Stimulated activated CD8-positive, alpha-beta memory T cell treated with anti-CD3 and anti-CD28 coated beads, Interleukin-12 subunit alpha, Interleukin-12 subunit beta, amount 100 ng/mL, for 24 hours (primary cell): ENCODE measurements around the gene PDE2A.

ENCODE experiments used
- DNase-seq: peaks from one replicate; pipeline ENCODE4 v3.0.0-alpha.2; 2020; ENCODE audit errors: extremely low read depth

PDE2A gene

DNA sequence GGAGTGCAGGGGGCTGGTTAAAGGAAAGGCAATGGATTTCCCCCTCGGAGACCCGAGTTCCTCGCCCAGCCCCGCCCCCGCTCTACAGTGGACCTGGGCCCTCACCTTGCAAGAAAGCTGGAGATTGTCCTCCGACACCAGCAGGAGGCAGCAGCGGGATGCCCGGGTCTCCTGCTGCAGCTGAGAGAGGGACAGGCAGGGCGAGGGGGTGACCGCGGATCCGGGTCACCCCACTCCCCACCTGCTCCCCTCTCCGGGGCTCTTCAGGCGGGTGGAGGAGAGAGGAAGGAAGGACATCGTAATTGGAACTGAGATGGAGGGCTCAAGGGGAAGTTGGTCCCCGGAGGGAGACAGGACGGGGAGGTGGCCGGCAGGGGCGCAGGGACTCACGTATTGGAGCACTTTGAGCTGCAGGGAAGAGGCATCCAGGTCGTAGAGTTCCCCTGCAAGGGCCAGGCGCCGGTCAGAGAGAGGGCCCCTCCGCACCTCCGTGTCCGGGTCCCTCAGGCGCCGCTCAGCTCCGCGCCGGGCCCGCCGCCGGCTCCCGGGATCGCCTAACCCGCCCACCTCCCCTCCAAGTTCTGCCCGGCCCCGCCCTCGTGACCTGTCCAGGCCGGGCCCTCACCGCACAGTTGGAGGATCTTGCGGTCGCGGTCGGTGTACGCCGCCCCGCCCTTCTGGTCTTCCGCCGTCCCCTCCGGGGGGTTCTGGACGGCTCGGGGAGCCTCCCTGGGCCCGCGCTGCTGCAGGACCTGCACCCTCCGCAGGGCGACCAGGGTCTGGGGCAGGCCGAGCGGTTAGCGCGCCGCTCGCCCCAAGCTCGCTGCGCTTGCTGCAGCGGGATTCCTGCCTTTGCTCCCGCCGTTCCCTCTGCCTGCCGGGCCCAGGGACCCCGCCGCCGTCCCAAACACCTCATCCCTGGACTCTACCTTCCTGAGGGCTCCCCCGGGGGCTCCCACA lies 84.1 kb downstream of the PDE2A start:
- DNase-seq = no peak

DNA sequence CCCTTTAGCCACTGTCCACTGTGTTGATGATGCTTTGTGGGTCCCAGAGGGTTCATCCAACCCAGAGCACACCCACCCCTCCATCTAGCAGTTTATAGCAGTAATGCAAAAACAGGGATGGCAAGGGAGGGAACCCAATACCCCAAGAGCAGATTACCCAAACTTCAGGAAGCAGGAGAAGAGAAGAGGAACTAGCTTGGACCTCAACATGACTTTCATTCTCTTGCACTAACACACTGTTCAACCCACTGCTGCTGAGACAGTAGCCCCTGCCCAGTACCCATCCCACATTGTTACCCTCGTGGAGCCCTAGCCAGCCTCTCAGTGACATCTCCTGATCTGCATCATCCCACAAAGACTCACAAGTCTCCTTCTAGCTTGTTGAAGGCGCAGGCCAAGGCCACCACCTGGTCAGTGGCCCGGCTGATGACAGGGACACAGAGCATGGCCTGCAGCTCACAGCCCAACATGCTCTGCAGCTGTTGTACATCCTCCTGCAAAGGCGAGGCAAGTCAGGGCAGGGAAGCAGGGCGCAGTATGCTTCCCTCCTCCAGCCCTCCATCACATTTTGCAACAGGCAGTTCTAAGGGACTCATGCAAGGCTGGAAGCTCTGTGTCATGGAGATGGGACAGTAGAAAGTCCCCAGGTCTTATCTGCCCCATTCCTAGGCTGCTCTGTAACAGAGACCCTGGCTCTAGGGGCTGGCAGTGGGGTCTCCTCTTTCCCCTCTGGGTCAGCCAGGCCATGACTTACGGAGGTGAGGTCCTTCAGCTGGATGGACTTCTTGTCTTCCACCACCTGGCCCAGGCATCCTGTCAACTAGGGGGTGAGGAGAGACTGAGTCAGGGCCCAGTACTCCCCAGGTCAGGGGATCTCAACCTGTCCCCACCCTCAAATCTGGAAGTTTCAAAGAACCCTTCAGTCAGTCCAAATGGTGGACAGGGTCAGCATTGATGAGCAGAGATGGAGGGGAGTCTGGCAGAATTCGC lies 85.5 kb downstream of the PDE2A start:
- DNase-seq = no peak

DNA sequence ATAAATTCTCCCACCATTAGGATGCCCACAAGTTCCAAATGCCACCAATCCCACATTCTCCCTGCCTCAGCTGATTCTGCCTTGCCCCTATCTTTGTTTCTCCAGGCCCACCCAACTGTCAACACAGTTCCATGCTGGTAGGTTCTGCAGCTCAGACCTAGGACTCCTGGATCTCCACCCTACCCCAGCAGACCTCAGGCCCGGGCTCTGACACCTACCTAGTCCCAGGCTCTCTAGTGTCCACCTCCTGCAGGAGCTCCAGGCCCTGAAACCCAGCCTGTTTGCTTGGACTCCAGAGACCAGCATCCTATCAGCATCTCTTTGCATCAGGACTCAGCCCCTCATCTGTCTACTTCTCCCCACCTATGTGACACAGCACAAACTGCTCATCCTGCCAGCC lies 86.5 kb downstream of the PDE2A start:
- DNase-seq = no peak

DNA sequence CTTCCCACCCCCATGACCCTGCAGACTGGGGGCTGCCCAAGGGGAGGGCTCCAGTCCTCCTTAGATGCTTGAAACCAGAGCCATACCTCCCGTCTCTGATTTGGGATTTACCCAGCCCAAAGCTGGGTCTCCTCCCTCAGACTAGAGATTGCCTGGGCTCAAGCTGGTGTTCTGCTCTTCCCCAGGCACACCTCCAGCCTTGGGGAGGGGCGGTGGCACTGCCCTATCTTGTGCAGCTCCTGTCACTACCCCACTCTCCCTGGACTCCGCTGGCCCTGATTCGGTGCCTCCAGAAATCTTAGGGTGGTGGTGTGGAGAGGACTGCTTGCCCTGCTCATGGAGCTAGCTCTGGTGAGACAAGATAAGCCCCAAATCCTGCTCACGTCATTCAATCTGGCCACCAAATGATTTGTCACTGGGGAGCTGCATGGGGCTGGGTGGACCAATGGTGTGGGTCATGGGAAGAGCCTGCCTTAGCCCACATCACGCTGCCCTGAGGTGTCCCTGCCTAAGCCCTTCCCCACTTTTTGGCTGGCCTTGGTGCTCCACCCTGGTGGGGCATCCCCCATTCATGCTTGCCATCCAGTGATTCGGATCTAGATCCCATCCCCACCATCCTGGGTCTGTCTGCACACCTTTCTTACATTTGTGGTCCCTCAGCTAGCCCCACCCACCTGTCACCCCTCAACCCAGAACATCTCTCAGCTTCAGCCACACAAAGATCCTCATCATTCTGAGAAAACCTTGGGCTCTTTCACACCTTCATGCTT lies 87.7 kb downstream of the PDE2A start:
- DNase-seq = no peak

DNA sequence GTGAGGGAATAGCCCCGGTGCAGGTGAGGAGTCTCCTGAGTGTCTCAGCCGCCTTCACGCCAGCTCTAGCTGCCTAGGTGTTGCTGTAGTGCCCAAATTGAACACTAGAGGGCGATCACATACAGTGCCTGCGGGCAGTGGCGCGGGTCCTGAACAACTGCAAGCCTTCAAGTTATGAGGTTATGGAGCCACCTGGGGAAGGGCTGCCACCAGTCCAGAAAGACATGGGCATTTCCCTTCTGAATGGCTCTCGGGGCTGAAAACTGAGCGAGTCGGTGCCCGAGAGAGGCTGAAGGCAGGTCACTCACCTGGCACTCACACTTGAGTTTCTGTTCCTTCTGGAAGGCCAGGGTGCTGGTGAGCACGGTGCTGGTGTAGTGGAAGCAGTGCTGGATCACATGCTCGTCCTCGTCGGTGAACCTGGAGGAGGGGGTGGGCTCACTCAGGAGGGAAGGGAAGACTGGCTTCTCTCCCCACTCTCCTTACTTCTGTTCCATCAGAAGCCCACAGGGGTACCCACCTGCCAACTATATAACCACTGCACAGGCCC lies 88.4 kb downstream of the PDE2A start:
- no peak for DNase-seq

DNA sequence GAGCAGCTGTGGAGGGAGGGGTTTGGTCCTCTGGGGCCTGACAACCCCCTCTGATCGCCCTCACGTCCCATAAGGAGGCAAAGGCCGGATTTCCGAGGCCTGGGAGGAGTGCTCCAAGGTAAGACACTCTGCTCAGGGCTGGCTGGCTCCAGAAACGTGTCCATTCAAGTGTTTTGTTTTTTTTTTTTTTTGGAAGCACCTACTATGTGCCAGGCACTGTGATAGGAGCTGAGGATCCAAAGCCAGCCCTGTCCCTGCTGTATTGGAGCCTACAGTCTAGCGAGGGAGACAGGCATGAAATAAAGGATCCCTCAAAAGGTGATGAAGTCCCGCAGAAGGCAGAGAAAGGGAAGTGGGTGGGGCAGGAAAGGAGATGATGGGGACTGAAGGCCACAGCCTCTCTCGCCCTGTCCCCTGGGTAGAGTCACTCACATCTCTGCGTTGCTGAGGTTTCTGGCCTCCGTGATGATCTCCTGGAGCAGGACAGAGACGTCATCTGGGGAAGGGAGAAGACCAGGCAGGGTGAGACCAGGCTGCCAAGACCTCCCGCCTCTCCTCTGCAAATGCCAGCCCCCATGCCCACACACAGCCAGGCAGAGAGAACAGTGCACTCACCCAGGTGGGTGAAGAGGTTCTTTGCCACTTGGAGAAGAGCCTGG lies 89.2 kb downstream of the PDE2A start:
- no peak for DNase-seq

DNA sequence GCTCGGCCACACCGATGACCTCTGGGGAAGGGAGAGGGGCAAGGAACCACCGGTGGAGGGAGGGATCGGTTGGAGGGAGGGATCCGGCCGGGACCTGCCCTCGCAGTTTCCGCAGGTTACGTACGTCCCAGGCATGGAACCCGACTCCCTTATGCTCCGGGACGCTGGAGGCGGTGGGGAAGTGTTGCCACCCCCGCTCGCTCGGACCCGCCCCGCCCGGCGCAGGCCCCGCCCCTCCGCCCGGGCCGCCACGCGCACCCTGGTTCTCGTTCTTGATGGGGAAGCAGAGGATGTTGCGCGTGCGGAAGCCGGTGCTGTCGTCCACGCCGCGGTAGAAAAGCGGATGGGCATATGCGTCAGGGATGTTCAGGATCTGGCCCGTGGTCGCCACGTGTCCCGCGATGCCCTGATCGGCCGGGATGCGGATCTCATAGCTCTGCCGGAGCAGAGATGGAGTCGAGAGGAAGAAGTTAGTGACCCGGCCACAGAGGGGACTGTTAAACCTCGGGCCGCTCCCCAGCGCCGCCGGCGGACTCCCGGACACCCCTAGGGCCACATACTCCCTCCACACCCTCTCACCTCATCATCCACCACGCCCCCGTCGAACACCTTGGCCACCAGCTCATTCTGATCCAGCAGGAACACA lies 89.8 kb downstream of the PDE2A start:
- DNase-seq = no peak

DNA sequence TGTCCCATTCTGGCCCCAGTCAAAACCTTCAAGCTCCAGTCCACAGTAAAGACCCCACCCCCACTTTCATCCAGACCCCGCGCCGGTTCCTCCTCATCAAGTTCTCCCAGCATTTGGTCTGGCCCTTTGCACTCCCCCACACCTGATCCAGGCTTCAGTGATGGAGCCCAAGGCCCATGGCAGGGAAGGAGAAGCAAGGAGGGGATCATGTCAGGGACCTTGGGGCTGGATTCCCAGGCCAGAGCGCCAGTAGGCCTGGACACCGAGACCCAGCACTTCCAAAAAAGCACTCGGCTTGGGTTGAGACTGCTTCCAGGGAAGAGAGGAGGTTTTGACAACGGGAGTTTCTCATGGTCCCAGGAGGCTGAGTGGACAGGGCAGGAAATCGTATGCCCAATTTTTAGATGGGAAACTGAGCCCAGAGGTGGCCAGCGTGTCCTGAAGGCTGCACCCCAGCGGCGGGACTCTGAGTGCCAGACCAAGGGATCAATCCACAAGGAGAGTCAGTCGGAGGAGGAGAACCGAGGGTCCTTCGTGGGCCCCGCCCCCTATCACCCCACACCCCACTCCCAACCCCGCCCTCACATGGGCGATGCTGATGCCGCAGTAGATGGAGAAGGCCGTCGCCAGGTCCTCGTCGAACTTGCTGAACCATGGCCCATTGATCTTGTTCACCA lies 90.5 kb downstream of the PDE2A start:
- DNase-seq = no peak

DNA sequence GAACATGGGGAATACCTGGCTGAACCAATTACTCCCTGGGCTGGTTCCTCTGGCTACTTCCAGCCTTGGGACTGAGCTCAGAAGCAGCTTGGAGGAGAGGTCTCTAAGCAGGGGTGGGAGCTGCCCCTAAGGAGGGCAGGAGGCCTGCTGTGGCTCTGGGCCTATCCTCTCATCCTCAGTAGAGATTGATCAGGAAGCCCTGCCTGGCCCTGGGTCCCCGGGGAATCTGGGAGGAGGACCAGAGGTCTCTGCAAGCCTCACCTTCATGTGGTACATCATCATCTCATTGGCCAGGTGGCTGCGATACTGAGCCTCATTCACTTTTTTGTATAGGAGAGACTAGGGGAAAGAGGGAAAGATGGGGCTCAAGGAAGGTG lies 91.1 kb downstream of the PDE2A start:
- no peak for DNase-seq

DNA sequence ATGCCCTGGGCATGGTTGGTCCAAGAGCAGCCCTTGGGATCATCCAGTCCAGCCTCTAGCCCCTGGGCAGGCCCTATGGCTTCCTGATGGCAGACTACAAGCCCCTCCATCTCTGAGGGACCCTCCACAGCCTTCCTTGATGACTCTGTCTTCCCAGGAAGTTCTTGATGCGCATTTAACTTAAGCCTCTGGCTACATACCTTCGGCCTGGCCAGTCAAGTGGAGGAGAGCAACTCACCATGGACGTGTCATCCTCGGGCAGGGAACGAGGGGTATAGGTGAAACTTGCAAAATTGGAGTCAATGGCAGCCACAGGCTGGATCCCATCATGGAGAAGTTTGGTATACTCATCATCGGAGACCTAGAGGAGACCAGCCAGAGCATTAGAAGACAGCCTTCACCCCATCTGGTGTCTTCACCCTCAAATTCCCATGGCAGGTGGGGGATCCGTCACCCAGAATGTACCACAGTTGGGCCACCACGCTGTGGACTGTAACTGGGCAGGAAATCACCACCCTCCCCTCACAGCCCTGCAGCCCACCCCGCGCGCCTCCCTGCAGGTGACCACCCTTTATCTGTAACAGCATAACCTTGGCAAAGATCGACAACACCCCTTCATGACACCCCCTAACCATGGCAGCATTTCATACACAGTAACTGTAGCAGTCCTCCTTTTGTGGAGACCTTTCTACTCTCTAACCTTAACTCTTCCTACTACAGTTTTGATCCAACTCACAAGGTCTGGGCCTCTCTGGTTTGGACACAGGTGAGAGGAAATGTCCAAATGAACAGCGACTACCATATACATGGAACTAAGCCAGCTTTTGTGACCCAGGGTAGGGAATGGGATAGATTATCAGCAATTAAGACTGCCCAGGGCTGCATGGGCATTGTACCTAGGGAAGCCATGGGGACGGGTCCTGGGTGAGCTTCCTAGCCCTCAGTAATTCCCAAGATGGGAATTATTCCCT lies 91.7 kb downstream of the PDE2A start:
- no peak for DNase-seq

DNA sequence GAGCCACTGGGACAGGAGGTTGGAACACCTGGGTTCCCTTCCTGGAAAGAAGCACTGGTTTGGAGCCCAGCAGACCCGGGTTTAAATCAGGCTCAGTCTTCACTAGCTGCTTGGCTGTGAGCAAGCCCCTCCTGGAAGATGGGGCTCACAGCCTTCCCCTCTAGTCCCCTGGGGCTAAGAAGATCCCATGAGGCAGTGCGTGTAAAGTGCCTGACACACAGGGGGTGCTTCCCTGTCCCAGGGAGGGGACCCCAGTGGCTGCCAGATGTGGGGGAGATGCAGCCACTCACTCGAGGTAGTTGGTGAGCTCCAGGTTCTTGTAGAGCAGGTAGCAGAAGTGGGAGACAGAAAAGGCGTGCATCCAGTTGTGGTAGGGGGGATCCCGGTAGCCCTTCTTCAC lies 93.2 kb downstream of the PDE2A start:
- DNase-seq = no peak

DNA sequence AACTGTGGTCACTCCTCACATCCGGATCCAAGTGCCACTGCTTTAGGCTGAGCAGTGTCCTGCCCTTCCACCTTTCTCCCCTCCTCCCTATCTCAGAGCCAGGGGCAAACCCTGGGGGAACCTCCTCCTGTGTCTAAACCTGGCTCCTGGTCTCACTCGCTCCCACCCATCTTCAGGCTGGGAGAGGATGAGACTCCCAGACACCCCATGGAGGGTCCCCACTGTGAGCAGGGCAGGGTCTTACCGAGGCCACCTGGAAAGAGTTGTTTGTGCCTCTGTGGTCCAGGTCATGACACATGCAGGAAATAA lies 93.6 kb downstream of the PDE2A start:
- DNase-seq = no peak

DNA sequence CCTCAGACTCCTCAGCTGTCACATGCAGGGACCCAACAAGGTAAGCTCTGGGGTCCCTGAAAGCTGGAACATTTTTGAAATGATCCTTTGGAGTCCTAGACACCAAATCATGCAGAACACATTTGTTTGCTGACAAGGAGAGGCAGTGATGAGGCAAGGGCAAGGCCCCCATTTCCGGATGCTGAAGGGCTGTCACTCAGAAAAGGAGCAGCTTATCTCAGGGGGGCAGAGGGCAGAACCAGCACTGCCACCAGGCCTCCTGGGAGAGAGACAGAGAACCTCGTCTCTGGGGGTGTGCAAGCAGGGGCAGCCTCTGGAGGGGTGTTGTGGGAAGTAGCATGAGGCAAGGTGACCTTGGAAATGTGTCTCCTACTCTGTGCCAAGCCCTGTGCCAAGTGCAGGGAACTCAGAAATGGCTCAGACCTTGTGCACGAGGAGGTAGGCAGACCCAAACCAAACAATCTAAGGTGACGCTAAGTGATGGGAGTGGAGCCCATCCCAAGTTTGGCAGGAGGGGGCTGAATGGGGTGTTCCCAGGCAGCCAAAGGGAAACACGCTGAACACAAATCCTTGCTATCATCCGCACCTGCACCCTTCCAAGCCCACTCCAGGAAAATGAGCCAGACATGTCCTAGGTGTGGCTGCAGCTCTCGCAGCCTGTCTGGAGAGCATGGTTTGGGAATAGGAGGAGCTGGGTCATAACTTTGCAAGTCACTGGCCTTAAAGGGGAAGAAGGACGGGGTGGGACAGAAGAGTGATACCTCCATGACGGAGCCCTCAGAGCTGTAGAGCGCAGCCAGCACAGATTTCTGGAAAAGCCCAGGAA lies 94.2 kb downstream of the PDE2A start:
- no peak for DNase-seq

DNA sequence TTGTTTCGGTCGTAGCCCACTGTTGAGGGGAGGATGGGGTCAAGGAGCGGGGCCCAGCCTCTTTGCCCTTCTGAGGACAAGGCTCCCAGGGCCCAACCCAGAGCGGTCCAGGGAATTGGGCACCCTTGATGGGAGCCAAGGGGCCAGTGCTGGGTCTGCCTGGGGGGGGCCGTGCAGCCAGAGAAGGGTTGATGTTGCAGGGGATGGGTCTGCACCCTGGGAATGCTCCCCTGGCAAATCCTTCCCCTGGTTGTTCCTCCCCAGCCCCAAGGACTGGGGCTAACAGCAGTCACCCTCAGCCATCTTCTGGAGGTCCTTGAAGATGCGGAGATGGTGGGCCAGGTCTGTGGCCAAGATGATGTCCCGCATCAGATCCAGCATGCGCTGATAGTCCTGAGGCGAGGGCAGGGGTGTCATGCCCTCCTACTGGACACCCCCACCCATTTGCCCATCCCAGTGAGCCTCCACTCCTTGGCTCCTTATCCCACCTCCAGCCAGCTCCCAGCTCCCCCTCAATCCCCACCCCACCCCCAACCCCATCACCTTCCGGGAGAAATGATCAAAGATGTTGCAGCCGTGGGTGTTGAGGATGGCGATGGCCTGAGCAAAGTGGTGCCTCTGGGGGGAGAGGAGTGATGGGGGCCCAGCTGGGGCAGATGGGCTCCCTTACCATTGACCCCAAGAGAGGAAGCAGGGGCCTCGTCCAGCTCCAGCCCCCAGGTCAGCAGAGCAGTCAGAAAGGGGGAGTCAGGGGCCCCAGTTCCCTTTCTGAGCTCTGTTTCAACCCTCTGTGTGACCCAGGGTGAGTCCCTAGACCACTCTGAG lies 95.0 kb downstream of the PDE2A start:
- no peak for DNase-seq

DNA sequence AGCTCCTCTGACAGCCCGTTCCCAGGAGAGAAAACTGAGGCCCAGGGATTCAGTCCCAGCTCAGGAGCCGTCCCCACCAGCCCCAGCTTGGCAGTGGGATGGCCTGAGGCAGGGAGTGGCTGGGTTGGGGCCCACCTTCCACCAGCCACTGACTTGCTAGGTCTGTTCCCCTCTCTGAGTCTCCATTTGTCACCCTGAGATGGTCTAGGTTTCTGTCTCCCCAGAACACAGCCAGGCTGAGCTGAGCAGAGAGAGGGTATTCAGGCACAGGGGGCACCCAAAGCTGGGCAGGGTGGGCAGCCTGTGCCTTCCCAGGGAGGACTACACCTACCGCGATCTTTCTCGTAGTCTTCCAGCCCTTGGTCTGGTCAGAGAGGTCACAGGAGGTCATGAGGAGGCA lies 95.7 kb downstream of the PDE2A start:
- DNase-seq = no peak

DNA sequence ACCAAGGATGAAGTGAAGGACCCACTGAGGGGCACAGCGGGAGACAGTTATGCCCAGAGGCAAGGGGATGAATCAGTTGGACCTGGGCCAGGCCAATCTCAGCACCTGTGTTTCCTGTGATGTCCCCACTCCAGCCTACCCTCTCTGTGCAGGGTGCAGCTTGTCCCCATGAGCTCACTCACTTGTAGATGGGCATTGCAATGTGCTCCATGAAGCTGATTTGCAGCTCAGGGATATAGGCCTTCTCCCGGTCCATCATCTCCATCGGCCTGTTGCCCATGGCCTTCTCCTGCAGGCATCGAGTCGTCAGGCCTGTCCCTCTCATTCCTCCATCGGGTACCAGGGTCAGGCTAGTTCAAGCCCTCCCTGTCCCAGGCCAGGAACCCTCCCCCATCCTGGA lies 96.2 kb downstream of the PDE2A start:
- no peak for DNase-seq

DNA sequence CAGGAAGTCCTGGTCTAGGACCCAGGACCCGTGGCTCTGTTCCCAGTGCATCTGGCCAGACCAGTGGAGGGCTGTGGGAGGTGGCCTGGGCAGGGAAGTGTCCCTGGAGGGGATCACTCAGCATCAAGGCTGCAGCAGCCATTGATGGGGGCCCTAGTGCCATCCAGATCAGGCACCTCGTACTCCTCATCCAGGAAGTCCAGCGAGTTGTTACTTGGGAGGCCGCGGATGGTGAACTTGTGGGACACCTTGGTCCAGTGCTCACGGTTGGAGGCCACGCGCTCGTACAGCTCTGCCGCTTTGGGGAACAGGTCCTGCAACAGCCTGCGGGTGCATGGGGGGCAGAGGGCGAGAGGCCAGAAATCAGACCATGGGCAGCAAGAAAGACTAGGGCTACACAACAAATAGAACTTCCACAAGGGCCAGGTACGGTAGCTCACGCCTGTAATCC lies 96.9 kb downstream of the PDE2A start:
- DNase-seq = no peak
